GM13977 (cell line): ENCODE measurements around the gene IRX5.

Experiments used
- DNase-seq: peaks from one replicate; pipeline ENCODE4 v3.0.0; 2012; ENCODE audit warnings: low spot score
- in situ Hi-C: fragments of 300-500 bp; cut with MboI; formaldehyde crosslinking; loops from one replicate; pipeline ENCODE4 v1.12.0; 2022; ENCODE audit warnings: low sequenced_read_pairs, low pct_unique_long_range_greater_than_20kb, mixed read lengths, inconsistent platforms; ENCODE audit not compliant: unreplicated experiment
- TF ChIP-seq, protein P1 (sequence below): IDR thresholded peaks from 2 replicates; pipeline ENCODE4 v1.5.1; 2012; ENCODE audit warnings: mild to moderate bottlenecking, control low read depth; ENCODE audit not compliant: insufficient read depth; ENCODE audit errors: extremely low read depth, missing control alignments

IRX5 gene

DNA sequence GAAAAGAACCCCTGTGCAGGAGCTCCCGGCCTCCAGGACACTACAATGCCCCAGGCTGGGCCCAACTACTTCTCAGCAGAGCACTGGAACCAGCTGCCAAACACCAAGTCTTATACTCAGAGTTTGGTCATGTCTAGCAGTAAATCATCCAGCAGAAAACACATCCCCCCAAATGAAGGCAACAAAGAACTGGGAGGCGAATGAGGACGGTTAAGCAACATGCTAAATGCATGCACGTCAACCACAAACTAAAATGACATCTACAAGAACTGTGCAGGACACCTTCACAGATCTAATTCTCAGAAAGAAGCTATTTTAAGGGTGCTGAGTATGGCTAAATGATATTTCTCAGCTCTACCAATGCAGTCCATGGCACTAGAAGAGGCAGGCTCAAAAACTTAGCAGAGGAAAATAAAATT, 7.6 kb upstream of the IRX5 start:
- no peak for DNase-seq
- in situ Hi-C loops, result no loop called here
- TF ChIP-seq, protein P1, sequence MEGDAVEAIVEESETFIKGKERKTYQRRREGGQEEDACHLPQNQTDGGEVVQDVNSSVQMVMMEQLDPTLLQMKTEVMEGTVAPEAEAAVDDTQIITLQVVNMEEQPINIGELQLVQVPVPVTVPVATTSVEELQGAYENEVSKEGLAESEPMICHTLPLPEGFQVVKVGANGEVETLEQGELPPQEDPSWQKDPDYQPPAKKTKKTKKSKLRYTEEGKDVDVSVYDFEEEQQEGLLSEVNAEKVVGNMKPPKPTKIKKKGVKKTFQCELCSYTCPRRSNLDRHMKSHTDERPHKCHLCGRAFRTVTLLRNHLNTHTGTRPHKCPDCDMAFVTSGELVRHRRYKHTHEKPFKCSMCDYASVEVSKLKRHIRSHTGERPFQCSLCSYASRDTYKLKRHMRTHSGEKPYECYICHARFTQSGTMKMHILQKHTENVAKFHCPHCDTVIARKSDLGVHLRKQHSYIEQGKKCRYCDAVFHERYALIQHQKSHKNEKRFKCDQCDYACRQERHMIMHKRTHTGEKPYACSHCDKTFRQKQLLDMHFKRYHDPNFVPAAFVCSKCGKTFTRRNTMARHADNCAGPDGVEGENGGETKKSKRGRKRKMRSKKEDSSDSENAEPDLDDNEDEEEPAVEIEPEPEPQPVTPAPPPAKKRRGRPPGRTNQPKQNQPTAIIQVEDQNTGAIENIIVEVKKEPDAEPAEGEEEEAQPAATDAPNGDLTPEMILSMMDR, result no peak

DNA sequence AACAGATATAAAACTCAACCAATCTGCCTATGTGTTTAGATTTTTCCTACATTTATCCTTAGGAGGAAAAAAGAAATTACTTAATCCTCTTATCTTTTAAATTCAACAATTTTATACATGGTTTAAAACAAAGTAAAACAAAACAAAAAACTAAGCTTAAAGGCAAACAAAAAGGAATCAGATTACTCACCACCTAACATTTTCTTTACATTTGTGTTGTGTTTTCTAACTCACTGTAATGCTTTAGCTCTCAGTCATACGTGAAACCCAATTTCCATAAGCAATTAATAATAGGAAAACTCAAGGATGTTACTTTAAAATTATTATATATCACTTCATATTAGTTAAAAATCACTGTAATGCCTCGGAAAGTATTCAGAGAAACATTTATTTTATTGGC, 6.7 kb upstream of the IRX5 start:
- in situ Hi-C loops, result no loop called here
- TF ChIP-seq, protein P1, result no peak
- no peak for DNase-seq

DNA sequence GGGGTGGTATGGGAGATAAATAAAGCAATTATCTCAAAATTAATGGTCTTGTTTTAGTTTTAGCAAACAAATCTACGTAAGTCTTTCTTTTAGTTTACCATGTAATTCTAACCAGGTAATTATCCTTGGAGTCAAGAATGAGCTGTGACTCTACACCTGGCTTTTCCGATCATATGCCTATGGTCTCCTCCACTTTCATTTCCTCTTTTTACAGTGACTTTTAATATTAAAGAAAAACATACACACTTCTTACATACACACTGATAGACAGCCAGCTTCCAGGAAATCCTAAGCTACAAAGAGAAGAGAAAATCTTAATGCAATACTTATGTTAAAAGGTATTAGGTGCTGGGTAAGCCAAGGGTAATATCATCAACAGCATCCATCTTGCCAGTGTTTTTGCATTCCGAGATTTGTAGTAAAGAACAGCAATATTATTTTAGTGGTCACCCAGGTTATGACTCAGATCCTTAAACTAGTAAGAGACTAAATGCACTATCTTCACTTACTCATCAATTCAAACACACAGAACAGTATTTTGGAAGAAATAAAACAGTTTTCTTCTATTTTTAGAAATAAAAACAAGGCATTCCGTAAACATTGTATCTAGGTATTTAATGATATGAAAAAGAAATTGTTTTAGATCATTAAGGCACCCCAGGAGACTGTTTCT, 4.4 kb upstream of the IRX5 start:
- TF ChIP-seq, protein P1, result no peak
- DNase-seq, result no peak
- in situ Hi-C loops, result loop anchor here (25.0 kb wide), 1 partner anchor 639 kb away; the partner anchor contains the start of gene IRX3

DNA sequence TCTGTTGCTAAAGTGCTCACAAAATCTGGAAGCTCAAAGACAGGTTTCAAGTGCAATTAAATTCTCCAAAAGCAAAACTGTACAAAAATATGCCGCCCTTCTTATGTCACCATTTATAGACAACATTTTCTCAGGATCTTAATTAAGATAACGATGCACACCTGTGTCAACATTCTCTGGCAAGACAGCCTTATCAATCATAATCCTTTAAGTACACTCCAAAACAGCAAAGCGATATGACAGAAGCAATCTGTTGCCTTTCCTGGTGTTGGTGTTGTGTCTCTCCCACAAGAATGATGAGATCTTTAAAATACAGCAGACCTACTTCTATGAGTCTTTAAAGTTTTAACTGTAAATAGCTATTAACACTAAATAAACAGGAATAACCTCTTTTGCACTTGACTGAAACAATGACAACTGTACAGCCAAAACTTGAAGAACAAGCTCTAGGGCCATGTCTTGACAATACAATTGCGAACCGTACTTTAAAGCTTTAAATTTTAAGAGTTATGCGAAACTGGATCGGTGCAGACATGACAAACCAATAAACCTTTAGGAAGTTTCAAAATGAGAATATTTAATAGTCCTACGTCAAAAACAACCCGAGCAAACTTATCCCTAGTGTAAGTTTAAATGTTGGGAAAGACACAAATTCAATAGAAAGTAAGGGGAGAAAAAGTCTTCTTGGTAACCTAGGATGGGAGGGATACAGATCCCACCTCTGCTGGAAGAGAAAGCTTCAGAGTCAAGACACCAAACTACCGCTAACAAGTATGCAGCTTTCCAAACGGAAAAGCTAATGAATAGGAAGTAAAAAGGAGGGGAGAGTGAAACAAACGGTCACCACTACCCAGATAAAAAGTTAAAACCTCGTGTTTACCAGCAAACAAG, 3.3 kb upstream of the IRX5 start:
- TF ChIP-seq, protein P1, result no peak
- in situ Hi-C loops, result loop anchor here (25.0 kb wide), 1 partner anchor 640 kb away; the partner anchor contains the start of gene IRX3
- no peak for DNase-seq

DNA sequence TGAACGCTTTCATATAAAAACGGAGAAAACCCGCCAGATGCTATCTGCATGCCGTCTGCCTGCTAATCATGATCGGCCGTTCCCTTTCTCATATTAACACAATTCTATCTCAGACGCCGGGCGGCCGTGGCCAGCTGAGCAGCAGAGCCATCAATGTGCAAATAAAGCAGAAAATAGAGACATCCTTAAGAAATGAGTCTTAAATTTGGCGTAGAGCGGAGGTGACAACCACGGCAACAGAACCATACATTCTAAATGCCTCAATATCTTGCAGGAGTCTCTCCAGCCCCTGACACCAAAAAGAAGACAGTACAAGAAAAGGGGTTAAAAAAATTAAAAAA, 2.7 kb upstream of the IRX5 start:
- TF ChIP-seq, protein P1, result no peak
- in situ Hi-C loops, result loop anchor here (25.0 kb wide), 1 partner anchor 641 kb away; the partner anchor contains the start of gene IRX3
- DNase-seq, result no peak

DNA sequence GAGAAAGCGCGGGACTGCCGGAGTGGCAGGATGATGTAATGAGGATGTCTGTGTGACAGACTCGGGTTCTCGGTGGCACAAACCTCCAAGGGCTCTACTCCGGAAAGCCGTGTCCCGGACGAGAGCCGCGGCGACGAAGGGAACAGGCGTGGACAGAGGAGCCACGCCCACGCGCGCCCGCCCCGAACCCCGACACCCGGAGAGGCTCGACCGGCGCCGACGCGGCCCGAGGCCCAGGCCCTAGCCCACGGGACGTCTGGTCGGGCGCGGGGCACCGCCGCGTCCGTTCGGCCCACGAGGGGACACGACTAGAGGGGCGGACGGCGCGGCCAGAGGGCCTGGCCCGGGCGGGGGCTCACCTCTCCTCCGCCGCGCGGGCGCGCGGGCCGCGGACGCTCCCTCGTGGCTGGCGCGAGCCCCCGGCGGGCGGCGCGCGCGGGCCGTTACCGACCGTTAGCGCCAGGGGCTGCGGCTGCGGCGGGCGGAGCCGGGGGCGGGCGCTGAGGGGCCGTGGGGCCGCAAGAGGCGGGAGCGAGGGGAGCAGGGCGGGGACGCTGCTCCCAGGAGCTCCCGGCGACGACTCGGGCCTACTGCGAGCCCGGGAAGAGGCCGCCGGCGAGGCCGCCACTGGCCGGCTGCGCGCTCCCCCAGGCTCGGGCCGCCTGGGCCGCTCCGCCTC, 2.1 kb upstream of the IRX5 start:
- no peak for DNase-seq
- TF ChIP-seq, protein P1, result no peak
- in situ Hi-C loops, result loop anchor here (25.0 kb wide), 1 partner anchor 641 kb away; the partner anchor contains the start of gene IRX3
